Aorta (tissue), 5 donors: Measurements from ENCODE around the gene SLC25A51. TPM values are rescaled to one million over a fixed set of nuclear protein-coding genes. Genes with fewer than 3 reads are reported as not detected.

ENCODE experiments used
- ATAC-seq: fragments of 200-7000 bp; cut with Tn5 transposase; one replicate; pipeline ENCODE4 v1.9.1; 2022; ENCODE audit warnings: moderate library complexity; ENCODE audit not compliant: low FRiP score
- DNase-seq, 2 donors: peaks; one replicate each; pipeline ENCODE4 v3.0.0-alpha.2; 2020
- H3K27ac ChIP-seq, 2 donors: one replicate each; pipeline ENCODE4 v1.5.1; 2013; ENCODE audit warnings: low read length in 2 of 2, mild to moderate bottlenecking in 2 of 2, moderate library complexity in 2 of 2, control low read depth in 1 of 2, inconsistent platforms in 1 of 2, low read depth in 1 of 2
- H3K27me3 ChIP-seq, 2 donors: one replicate each; pipeline ENCODE4 v1.6.1; 2013; ENCODE audit warnings: control low read depth in 1 of 2, low read length in 1 of 2, mild to moderate bottlenecking in 1 of 2, moderate library complexity in 1 of 2; ENCODE audit not compliant: insufficient read depth in 2 of 2, control insufficient read depth in 1 of 2
- H3K36me3 ChIP-seq, 2 donors: one replicate each; pipeline ENCODE4 v1.6.1; 2013; ENCODE audit warnings: control low read depth in 1 of 2, low read length in 1 of 2, mild to moderate bottlenecking in 1 of 2; ENCODE audit not compliant: insufficient read depth in 2 of 2, control insufficient read depth in 1 of 2
- H3K4me1 ChIP-seq, 2 donors: one replicate each; pipeline ENCODE4 v1.6.1; 2013; ENCODE audit warnings: low read length in 2 of 2, control low read depth in 1 of 2, mild to moderate bottlenecking in 1 of 2, moderate library complexity in 1 of 2; ENCODE audit not compliant: insufficient read depth in 2 of 2, control insufficient read depth in 1 of 2
- H3K4me3 ChIP-seq, 2 donors: one replicate each; pipeline ENCODE4 v1.5.1; 2013; ENCODE audit warnings: low read length in 2 of 2, control low read depth in 1 of 2, mild to moderate bottlenecking in 1 of 2
- H3K9me3 ChIP-seq: one replicate; pipeline ENCODE4 v1.6.1; 2013; ENCODE audit warnings: mild to moderate bottlenecking, low read length; ENCODE audit not compliant: control insufficient read depth
- WGBS, 2 donors: extraction: QIAGEN DNeasy Blood & Tissue Kit; methylation state at CpG; one replicate each; pipeline ENCODE4 v1.1.7; 2013; 5-methylcytosine and 5-hydroxymethylcytosine counted together
- intact Hi-C, 2 donors: fragments of 100-400 bp; cut with DNase I; formaldehyde crosslinking; loops; one replicate each; pipeline versions ENCODE4 v1.14.2 to v1.15.0; 2022
- long read RNA-seq, 2 donors: library from polyadenylated mRNA; unstranded; transcript quantifications; one replicate each; pipeline ENCODE4 v2.0.0, GENCODE V29; 2020 to 2021
- polyA plus RNA-seq, 2 donors: library from polyadenylated mRNA; stranded (reverse); fragments of 200-250 nt; gene quantifications; one replicate each; pipeline ENCODE4 v1.2.3, GENCODE V29; 2013
- total RNA-seq, 2 donors: library from RNA; stranded (reverse); fragmentation: NEBNext Ultra II Directional; extraction: Animal tissue kit (Norgen Biotek cat#: 25700); gene quantifications; one replicate each; pipeline ENCODE4 v1.2.1, GENCODE V29; 2021
- donor health status: healthy with polysubstance abuse.
- donor health status: Bipolar disorder and iron deficiency.
- donor health status: DM: no; HTN: no; CAD: no.
- donor health status: DM: no; HTN: no; CAD: no.
- donor health status: DM: yes; HTN: yes; CAD: no.

Gene SLC25A51, protein sequence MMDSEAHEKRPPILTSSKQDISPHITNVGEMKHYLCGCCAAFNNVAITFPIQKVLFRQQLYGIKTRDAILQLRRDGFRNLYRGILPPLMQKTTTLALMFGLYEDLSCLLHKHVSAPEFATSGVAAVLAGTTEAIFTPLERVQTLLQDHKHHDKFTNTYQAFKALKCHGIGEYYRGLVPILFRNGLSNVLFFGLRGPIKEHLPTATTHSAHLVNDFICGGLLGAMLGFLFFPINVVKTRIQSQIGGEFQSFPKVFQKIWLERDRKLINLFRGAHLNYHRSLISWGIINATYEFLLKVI
- total RNA-seq: 10 to 100 TPM; 23.4 to 24.3 TPM
- polyA plus RNA-seq: 1 to 10 TPM; 4.8 to 6.2 TPM
- long read RNA-seq, donor 1, partial matches to known transcripts: 0 of 7 reads
- long read RNA-seq, donor 1, other reads (novel, unspliced or antisense): 5 of 7 reads
- long read RNA-seq, donor 2, partial matches to known transcripts: 0 of 5 reads
- long read RNA-seq, donor 2, other reads (novel, unspliced or antisense): 5 of 5 reads

DNA sequence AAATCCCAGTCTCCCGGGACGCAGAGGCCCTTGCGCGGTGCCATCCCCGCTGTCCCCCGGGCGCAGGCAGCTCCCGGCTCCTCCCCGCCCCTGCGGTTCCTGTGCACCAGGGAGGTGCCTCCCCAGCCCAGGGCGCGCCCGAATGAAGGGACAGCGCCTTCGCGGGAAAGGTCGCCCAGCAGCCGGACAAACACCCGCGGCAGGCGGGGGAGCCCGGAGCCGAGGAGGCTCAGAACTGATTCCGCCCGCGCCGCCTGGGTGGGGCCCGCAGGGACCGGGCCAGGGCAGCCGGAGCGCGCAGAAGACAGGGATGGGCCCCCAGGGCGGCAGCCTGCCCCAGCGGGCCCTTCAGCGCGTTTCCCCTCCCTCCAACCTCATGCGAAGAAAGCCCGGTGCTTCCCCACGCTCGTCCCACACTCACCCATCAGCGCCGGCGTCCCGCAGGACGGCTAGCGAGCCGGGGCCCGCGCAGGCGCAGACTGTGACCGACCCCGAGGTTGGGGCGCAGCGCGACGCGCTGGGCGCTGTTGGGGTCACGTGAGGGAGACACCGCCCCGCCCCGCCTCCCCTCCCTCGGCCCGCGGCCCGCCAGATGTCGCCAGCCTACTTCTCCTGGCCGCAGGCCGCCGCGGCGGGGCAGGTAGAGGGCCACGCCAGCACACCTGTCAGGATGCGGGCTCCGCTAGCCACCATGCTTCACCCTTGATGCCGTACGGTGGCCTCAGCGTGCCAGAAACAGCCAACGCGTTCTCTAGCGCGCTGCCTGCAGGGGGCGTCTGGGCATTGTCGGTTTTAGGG, at the start of gene SLC25A51:
TSS of gene SLC25A51 (minus strand) at position 481 of the 798 bp plus-strand sequence. CDS start 15,577 bp downstream, outside the sequence.
- H3K36me3 ChIP-seq: no peaks in the 10 kb centered on the region
- H3K4me1 ChIP-seq: peaks cover 0 to 3% of the 10 kb centered on the region in 2 donors
- H3K27ac ChIP-seq: peak within 1 kb of the TSS in 1 of 2 donors; percentile 26
- peak; percentile 97 for ATAC-seq
- intact Hi-C loops: loop anchor here (2.0 to 10.0 kb wide), 3 partner anchors 491 to 523 kb away; partner anchors contain the start of genes ALDH1B1 (in 1 of the 2) and IGFBPL1 (in 1 of the 2)
- H3K27me3 ChIP-seq: no peaks in the 10 kb centered on the region
- peak within 1 kb of the TSS; percentile 51 to 81 for H3K4me3 ChIP-seq
- peak; percentile 95 to 99 for DNase-seq
- no peaks in the 10 kb centered on the region for H3K9me3 ChIP-seq
- 0% methylated on average over 45 to 84 of the region's 84 CpGs for WGBS, 2 donors

DNA sequence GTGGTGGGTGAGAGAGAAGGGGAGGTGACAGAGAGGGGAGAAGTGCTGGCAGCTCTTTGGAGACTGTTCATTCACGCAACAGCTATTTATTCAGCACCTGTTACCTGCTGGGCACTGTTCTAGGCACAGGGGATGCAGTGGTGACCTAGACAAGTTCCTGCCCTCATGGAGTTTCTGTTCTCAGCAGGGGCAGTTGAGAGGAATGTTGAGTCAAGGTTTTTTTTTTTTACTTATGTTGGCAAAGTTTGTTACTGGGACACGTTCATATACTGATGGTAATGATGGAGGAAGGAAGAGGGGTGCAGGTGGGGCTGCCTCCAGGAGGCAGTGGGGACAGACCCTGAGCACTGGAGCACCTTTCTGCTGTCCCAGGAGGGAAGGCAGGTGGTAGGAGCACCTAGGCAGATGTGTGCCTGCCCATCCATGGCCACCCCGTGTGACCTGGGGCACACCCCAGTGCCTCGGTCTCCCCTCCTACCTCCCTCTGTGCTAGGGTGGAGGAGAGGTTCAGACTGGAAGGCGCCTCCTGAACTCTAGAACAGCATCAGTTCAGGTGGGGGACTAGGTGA, 49.4 kb upstream of the SLC25A51 start:
- intact Hi-C loops: loop anchor here in 1 of 2 donors (10.0 kb wide), 1 partner anchor 442 kb away; the partner anchor contains the start of gene ALDH1B1
- Histone ChIP-seq H3K27ac (peak overlapping the region in 1 of 2 donors; percentile 9), H3K9me3 (no peaks in the 10 kb centered on the region), H3K27me3 (no peaks in the 10 kb centered on the region), H3K36me3 (no peaks in the 10 kb centered on the region), H3K4me1 (peaks cover 0 to 1% of the 10 kb centered on the region in 2 donors), H3K4me3 (no peak overlapping the region)
- 93% methylated on average over 5 of the region's 5 CpGs for WGBS, 2 donors
- DNase-seq (no peak), ATAC-seq (no peak)

DNA sequence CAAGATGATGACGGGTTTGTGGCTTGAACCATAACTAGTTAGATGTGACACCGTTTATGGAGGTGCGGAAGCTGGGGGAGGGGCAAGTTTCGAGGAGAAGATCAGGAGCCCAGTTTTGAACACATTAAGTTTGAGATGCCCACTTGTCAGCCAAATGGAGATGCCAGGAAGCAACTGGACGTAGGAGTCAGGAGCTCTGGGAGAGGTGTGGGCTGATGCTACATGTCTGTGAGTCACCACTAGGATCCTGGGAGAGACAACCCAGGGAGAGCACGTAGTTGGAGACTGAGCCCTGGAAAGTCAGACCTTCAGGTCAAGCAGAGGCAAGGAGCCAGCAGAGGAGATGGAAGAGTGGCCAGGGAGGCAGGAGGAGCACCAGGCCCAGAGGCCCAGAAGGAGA, 48.8 kb upstream of the SLC25A51 start:
- no peaks in the 10 kb centered on the region for H3K27me3 ChIP-seq
- no peaks in the 10 kb centered on the region for H3K36me3 ChIP-seq
- H3K27ac ChIP-seq: peak overlapping the region in 1 of 2 donors; percentile 9
- H3K4me1 ChIP-seq: peaks cover 0 to 3% of the 10 kb centered on the region in 2 donors
- no peaks in the 10 kb centered on the region for H3K9me3 ChIP-seq
- 80 to 84% methylated on average over 6 of the region's 6 CpGs for WGBS, 2 donors
- intact Hi-C loops: loop anchor here in 1 of 2 donors (10.0 kb wide), 1 partner anchor 442 kb away; the partner anchor contains the start of gene ALDH1B1
- ATAC-seq (no peak), DNase-seq (no peak)
- no peak overlapping the region for H3K4me3 ChIP-seq

DNA sequence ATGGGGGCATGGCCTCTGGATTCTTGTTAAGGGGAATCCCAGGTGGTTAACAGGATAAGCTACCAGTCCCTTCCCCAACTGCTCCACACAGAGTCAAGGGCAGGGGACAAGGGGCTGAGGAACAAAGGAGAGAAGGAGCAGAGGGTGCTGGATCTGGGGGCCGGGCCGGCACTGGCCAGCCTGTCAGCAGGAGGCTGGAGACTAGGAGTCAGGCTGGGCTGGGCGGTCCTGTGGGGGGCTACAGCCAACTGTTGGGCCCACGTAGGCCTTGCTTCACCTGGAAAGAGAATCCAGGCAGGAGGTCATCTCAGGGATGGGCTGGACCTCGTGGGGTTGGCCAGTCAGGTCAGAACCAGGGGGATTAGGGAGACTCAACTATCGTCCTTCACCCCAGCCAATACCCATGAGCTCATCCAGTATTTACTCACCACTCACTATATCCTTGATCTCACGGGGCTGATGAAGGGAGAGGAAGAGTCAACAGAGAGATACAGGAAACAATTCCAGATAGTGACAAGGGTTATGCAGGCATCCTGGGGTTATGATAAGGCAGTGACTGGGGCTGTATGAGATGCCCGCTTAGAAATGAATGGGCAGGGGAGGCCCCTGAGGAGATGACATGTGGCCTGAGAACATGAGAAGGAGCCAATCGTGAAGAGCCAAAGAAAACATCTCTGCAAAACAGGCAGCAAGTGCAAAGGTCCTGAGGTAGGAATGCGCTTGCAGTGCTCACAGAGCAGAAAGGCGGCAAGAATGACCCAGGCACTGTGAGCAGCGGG, 47.9 kb upstream of the SLC25A51 start:
- H3K36me3 ChIP-seq: no peaks in the 10 kb centered on the region

DNA sequence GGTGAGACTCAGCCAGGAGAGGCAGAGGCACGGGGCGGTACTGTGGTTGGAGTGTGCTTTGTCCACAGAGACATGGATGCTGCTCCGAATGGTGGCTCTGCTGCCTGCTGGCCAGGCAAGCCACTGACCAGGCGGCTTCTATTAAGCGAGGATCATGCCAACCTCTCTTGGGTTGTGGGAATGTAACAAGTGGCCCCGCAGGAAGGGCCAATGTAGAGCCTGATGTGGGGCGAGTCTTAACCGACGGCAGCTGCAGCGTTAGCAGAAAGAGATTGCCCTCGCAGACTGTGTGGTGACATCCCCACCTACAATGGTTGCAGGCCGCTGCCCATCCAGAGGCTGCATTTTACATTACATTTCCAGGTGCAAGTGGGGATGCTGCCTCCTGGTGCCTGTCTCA, 46.6 kb upstream of the SLC25A51 start:
- H3K4me3 ChIP-seq: no peak overlapping the region
- intact Hi-C loops: loop anchor here in 1 of 2 donors (10.0 kb wide), 1 partner anchor 444 kb away; the partner anchor contains the start of gene ALDH1B1
- no peaks in the 10 kb centered on the region for H3K36me3 ChIP-seq
- H3K27me3 ChIP-seq: no peaks in the 10 kb centered on the region
- no peak for DNase-seq
- H3K27ac ChIP-seq: no peak overlapping the region
- no peaks in the 10 kb centered on the region for H3K9me3 ChIP-seq
- 91 to 95% methylated on average over 12 of the region's 12 CpGs for WGBS, 2 donors
- ATAC-seq: no peak
- H3K4me1 ChIP-seq: peaks cover 0 to 3% of the 10 kb centered on the region in 2 donors

More for the DNA sequence above, 47.9 kb upstream of the SLC25A51 start:
- peaks cover 0 to 3% of the 10 kb centered on the region in 2 donors for H3K4me1 ChIP-seq
- ATAC-seq: no peak
- H3K9me3 ChIP-seq: no peaks in the 10 kb centered on the region
- WGBS, 2 donors: 77 to 80% methylated on average over 12 of the region's 12 CpGs
- intact Hi-C loops: loop anchor here in 1 of 2 donors (10.0 kb wide), 1 partner anchor 443 kb away; the partner anchor contains the start of gene ALDH1B1
- no peak overlapping the region for H3K4me3 ChIP-seq
- no peak overlapping the region for H3K27ac ChIP-seq
- no peaks in the 10 kb centered on the region for H3K27me3 ChIP-seq
- no peak for DNase-seq

DNA sequence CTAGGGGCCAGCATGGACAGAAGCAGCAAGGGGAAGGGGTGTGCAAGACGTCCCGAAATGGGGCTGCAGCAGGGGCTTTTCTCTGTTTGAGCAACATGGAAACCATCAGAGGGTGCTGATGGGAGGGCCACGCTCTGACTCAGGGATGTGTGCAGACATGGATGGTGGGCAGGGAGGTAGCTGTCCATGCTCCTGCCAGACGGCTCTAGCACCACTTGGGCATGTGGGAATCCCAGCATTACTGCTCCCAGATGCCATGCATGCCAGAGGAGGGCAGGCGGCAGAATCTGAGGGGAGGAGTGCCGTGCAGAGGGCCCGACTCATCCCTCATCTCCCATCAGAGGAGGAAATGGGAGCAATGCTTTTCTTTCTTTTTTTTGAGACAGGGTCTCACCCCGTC, 45.6 kb upstream of the SLC25A51 start:
- no peak overlapping the region for H3K4me3 ChIP-seq
- DNase-seq: no peak
- H3K4me1 ChIP-seq: peaks cover 0 to 3% of the 10 kb centered on the region in 2 donors
- H3K27me3 ChIP-seq: no peaks in the 10 kb centered on the region
- intact Hi-C loops: no loop called here
- no peak for ATAC-seq
- 67 to 72% methylated on average over 8 of the region's 8 CpGs for WGBS, 2 donors
- no peaks in the 10 kb centered on the region for H3K9me3 ChIP-seq
- no peak overlapping the region for H3K27ac ChIP-seq
- no peaks in the 10 kb centered on the region for H3K36me3 ChIP-seq

DNA sequence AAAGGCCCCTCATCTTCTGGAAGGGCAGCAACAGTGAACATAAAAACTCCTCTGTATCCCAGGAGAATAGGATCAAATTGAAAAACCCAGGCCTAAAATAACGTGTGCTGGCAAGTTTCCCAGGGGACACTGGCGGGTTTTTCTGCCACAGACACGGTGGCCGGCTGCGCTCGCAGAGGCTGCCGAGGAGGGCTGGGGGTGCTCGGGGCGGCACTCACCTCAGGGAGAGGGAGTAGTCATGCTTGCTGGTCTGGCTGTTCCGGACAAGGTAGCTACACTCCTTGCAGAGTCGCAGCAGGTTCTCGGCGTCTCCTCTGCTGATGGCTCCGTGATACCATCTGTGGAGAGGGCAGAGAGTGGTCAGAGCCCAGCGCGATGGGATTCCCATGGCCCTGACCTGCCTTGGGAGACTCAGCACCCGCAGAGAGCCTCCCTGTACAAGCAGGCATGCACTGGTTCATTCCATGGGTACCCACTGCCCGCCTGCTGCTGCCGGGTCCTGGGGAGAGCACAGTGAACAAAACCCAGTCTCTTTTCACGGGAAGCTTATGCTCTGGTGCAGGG, 44.6 kb upstream of the SLC25A51 start:
- Histone ChIP-seq H3K27me3 (no peaks in the 10 kb centered on the region), H3K36me3 (no peaks in the 10 kb centered on the region), H3K4me3 (no peak overlapping the region), H3K4me1 (peaks cover 0 to 3% of the 10 kb centered on the region in 2 donors), H3K9me3 (no peaks in the 10 kb centered on the region), H3K27ac (no peak overlapping the region)
- 49 to 51% methylated on average over 20 of the region's 20 CpGs for WGBS, 2 donors
- intact Hi-C loops: no loop called here
- no peak for DNase-seq
- no peak for ATAC-seq
